ENCODE data around the gene ZC3HAV1L. TPM values are rescaled to one million over a fixed set of nuclear protein-coding genes. Genes with fewer than 3 reads are reported as not detected.

The ZC3HAV1L gene
- total RNA-seq, 1 experiment from 2014 or later: 34.2 TPM

DNA sequence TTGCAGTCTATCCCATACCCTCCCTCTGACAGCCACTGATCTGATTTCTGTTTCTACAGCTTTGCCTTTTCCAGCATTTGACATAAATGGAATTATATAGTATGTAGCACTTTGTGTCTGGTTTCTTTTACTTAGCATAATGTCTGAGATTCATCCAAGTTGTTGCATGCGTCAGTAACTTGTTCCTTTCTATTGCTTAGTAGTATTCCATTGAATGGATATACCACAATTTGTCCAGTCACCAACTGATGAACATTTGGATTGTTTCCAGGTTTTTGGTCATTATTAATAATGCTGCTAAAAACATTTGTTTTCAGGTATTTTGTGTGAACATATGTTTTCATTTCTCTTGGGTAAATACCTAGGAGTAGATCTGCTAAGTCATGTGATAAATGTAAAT is 48.2 kb downstream of the ZC3HAV1L start:
- Histone ChIP-seq H3K79me2 (ENCODE audit: low read depth) (no peaks in the 10 kb centered on the region), H3K9me3 (ENCODE audit: insufficient read depth, low read depth) (no peaks in the 10 kb centered on the region; the same call in 1 of the 2 replicates), H3K9me2 (ENCODE audit: insufficient read depth) (no peaks in the 10 kb centered on the region), H3K4me2 (no peak overlapping the region), H3K4me3 (no peak overlapping the region), H3K4me1 (replicated peaks; ENCODE audit: insufficient read depth) (peaks cover 9% of the 10 kb centered on the region), H2AFZ (no peak overlapping the region), H3K27me3 (ENCODE audit: insufficient read depth, low read depth) (no peaks in the 10 kb centered on the region), H4K20me1 (ENCODE audit: insufficient read depth) (no peaks in the 10 kb centered on the region), H3F3A (ENCODE audit: insufficient read depth, low read depth) (peaks cover 14% of the 10 kb centered on the region; the same call in 1 of the 2 replicates), H3K27ac (no peak overlapping the region), H3K36me3 (ENCODE audit: low read depth) (no peaks in the 10 kb centered on the region)
- CTCF ChIA-PET: no interaction called here
- DNase-seq: no peak
- TF ChIP-seq, protein P1, sequence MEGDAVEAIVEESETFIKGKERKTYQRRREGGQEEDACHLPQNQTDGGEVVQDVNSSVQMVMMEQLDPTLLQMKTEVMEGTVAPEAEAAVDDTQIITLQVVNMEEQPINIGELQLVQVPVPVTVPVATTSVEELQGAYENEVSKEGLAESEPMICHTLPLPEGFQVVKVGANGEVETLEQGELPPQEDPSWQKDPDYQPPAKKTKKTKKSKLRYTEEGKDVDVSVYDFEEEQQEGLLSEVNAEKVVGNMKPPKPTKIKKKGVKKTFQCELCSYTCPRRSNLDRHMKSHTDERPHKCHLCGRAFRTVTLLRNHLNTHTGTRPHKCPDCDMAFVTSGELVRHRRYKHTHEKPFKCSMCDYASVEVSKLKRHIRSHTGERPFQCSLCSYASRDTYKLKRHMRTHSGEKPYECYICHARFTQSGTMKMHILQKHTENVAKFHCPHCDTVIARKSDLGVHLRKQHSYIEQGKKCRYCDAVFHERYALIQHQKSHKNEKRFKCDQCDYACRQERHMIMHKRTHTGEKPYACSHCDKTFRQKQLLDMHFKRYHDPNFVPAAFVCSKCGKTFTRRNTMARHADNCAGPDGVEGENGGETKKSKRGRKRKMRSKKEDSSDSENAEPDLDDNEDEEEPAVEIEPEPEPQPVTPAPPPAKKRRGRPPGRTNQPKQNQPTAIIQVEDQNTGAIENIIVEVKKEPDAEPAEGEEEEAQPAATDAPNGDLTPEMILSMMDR (conservative IDR thresholded peaks at IDR 0.05): no peak
- no peak for TF ChIP-seq EZH2 (IDR thresholded peaks at IDR 0.05; ENCODE audit: low read depth)
- intact Hi-C loops (cut with micrococcal nuclease; ENCODE audit: unreplicated experiment): no loop called here
- POLR2A ChIA-PET (ENCODE audit: unreplicated experiment): no interaction called here
- no TSS peak for BruUV-seq (replicated peaks)

- H4K20me1 ChIP-seq (ENCODE audit: insufficient read depth): no peaks in the 10 kb centered on the region; the same call in 1 of the 2 replicates
- peaks cover 30% of the 10 kb centered on the region for H3K79me2 ChIP-seq (ENCODE audit: low read depth)
- intact Hi-C loops (cut with micrococcal nuclease; ENCODE audit: unreplicated experiment): loop anchor here (5.0 kb wide), 1 partner anchor 45 kb away; no protein-coding TSS in a partner anchor
- no peaks in the 10 kb centered on the region for H3K9me2 ChIP-seq (ENCODE audit: insufficient read depth)
- H3K4me2 ChIP-seq: peak overlapping the region; percentile 80
- ChIA-PET POLR2A (ENCODE audit: unreplicated experiment) (interaction anchor here (0.7 kb wide), 1 partner anchor 91 kb away, joined by 3 read pairs; no protein-coding TSS in a partner anchor), CTCF (interaction anchor here (2.5 kb wide), 1 partner anchor 96 kb away, joined by 11 read pairs; no protein-coding TSS in a partner anchor)
- H3F3A ChIP-seq (ENCODE audit: insufficient read depth, low read depth): peaks cover 32% of the 10 kb centered on the region; the same call in 1 of the 2 replicates
- peak overlapping the region; percentile 56; the same call in 1 of the 2 replicates for H3K4me3 ChIP-seq
- H3K36me3 ChIP-seq (ENCODE audit: low read depth): no peaks in the 10 kb centered on the region
- no peak overlapping the region for H3K27ac ChIP-seq
- H3K9me3 ChIP-seq (ENCODE audit: insufficient read depth, low read depth): no peaks in the 10 kb centered on the region
- peaks cover 34% of the 10 kb centered on the region for H3K4me1 ChIP-seq (replicated peaks; ENCODE audit: insufficient read depth)
- DNase-seq: no peak
- H2AFZ ChIP-seq: no peak overlapping the region; the same call in 1 of the 2 replicates
- no peaks in the 10 kb centered on the region for H3K27me3 ChIP-seq (ENCODE audit: insufficient read depth, low read depth)
- TF ChIP-seq EZH2 (IDR thresholded peaks at IDR 0.05; ENCODE audit: low read depth): no peak
- TF ChIP-seq, protein P1 (conservative IDR thresholded peaks at IDR 0.05): no peak
- TSS peak; percentile 56 for BruUV-seq (replicated peaks)
These were observed 53.6 kb downstream of the ZC3HAV1L start for GRCh38 chr7:138982204-138982623.

GRCh38 chr7:138981332-138982203 is 54.3 kb downstream of the ZC3HAV1L start, which contains the start of gene KIAA1549:
Gene KIAA1549, minus strand, starts transcription at chr7:138981389. Its CDS starts 120 bp downstream, at chr7:138981269.
- Histone ChIP-seq H3K79me2 (ENCODE audit: low read depth) (peaks cover 36% of the 10 kb centered on the region), H3K9me2 (ENCODE audit: insufficient read depth) (no peaks in the 10 kb centered on the region), H4K20me1 (ENCODE audit: insufficient read depth) (no peaks in the 10 kb centered on the region; the same call in 1 of the 2 replicates), H3F3A (ENCODE audit: insufficient read depth, low read depth) (peaks cover 30% of the 10 kb centered on the region; the same call in 1 of the 2 replicates), H3K4me1 (replicated peaks; ENCODE audit: insufficient read depth) (peaks cover 34% of the 10 kb centered on the region), H3K9me3 (ENCODE audit: insufficient read depth, low read depth) (no peaks in the 10 kb centered on the region), H3K4me3 (peak within 1 kb of the TSS; percentile 73), H3K27ac (no peak within 1 kb of the TSS), H3K36me3 (ENCODE audit: low read depth) (no peaks in the 10 kb centered on the region), H2AFZ (peak within 1 kb of the TSS; percentile 89), H3K4me2 (peak within 1 kb of the TSS; percentile 80), H3K27me3 (ENCODE audit: insufficient read depth, low read depth) (no peaks in the 10 kb centered on the region)
- intact Hi-C loops (cut with micrococcal nuclease; ENCODE audit: unreplicated experiment): loop anchor here (1.0 to 5.0 kb wide), 2 partner anchors 43 to 44 kb away; no protein-coding TSS in a partner anchor
- ChIA-PET CTCF (interaction anchor here (2.5 kb wide), 1 partner anchor 95 kb away, joined by 11 read pairs; no protein-coding TSS in a partner anchor), POLR2A (ENCODE audit: unreplicated experiment) (interaction anchor here (0.7 kb wide), 1 partner anchor 90 kb away, joined by 3 read pairs; no protein-coding TSS in a partner anchor)
- BruUV-seq (replicated peaks): no TSS peak
- DNase-seq: peak in 1 of 2 experiments; percentile 78
- no peak for TF ChIP-seq EZH2 (IDR thresholded peaks at IDR 0.05; ENCODE audit: low read depth)
- TF ChIP-seq, protein P1 (conservative IDR thresholded peaks at IDR 0.05): no peak
